Heart left ventricle (tissue), 16 donors: ENCODE data around the gene HDLBP. TPM values are rescaled to one million over a fixed set of nuclear protein-coding genes. Genes with fewer than 3 reads are reported as not detected.

Experiments used
- ATAC-seq, 4 donors: fragments of 200-7000 bp; cut with Tn5 transposase; one replicate each; pipeline ENCODE4 v1.9.1; 2020 to 2022; ENCODE audit warnings: moderate library complexity in 4 of 4, mild to moderate bottlenecking in 3 of 4, moderate number of reproducible peaks in 1 of 4
- DNase-seq, 5 donors: peaks; one replicate each; pipeline ENCODE4 v3.0.0-alpha.2; 2020
- H3K27ac ChIP-seq, 12 donors: fragments of 200-600 bp; sonication (generic) in 4 of 12; one replicate each; pipeline versions ENCODE4 v1.5.0 to v1.8.0; 2016 to 2022; ENCODE audit warnings: mild to moderate bottlenecking in 2 of 12
- H3K27me3 ChIP-seq, 9 donors: fragments of 200-600 bp; sonication (generic) in 2 of 9; one replicate each; pipeline versions ENCODE4 v1.5.1 to v1.8.0; 2016 to 2022; ENCODE audit warnings: mild to moderate bottlenecking in 3 of 9
- H3K36me3 ChIP-seq, 9 donors: fragments of 200-600 bp; sonication (generic) in 2 of 9; one replicate each; pipeline versions ENCODE4 v1.5.0 to v1.8.0; 2018 to 2022; ENCODE audit warnings: mild to moderate bottlenecking in 2 of 9
- H3K4me1 ChIP-seq, 12 donors: fragments of 200-600 bp; sonication (generic) in 4 of 12; one replicate each; pipeline versions ENCODE4 v1.5.0 to v1.8.0; 2016 to 2022; ENCODE audit warnings: mild to moderate bottlenecking in 3 of 12
- H3K4me3 ChIP-seq, 12 donors: fragments of 200-600 bp; sonication (generic) in 4 of 12; one replicate each; pipeline versions ENCODE4 v1.5.0 to v1.8.0; 2017 to 2022; ENCODE audit warnings: mild to moderate bottlenecking in 9 of 12, moderate library complexity in 4 of 12
- H3K9me3 ChIP-seq, 12 donors: fragments of 200-600 bp; sonication (generic) in 4 of 12; one replicate each; pipeline versions ENCODE4 v1.5.0 to v1.8.0; 2016 to 2022; ENCODE audit warnings: mild to moderate bottlenecking in 1 of 12
- CTCF ChIP-seq, 12 donors: fragments of 200-600 bp; sonication (generic) in 4 of 12; IDR thresholded peaks; one replicate each; pipeline versions ENCODE4 v1.5.0 to v1.8.0; 2018 to 2022; ENCODE audit warnings: antibody characterized with exemption in 12 of 12, mild to moderate bottlenecking in 5 of 12
- POLR2A ChIP-seq, 2 donors: fragments of 450-650 bp; IDR thresholded peaks; one replicate each; pipeline ENCODE4 v1.6.1; 2017; ENCODE audit warnings: antibody characterized with exemption in 2 of 2, mild to moderate bottlenecking in 2 of 2, moderate library complexity in 2 of 2
- WGBS, 4 donors: extraction: QIAGEN DNeasy Blood & Tissue Kit in 2 of 4; methylation state at CpG; one replicate each; pipeline versions ENCODE4 v1.1.5 to v1.1.7; 2013 to 2018; 5-methylcytosine and 5-hydroxymethylcytosine counted together
- intact Hi-C, 10 donors: fragments of 100-400 bp; cut with DNase I; formaldehyde crosslinking; loops; one replicate each; pipeline versions ENCODE4 v1.11.1 to v1.14.2; 2022
- polyA plus RNA-seq, 2 donors: library from polyadenylated mRNA; stranded (reverse); fragments of 200-250 nt; gene quantifications; one replicate each; pipeline ENCODE4 v1.2.3, GENCODE V29; 2013
- total RNA-seq, 9 donors: library from RNA; depleted of rRNA in 2 of 9; stranded (reverse); fragments of >200 nt in 2 of 9; fragmentation: NEBNext Ultra II Directional in 3 of 9; extraction: Animal tissue kit (Norgen Biotek cat#: 25700) in 3 of 9; gene quantifications; one replicate each; pipeline versions ENCODE4 v1.1.0 to v1.2.4, GENCODE V29; 2016 to 2023
- donor health status: ischemic (EF 13 %, LVEDD 7.1; RV severe dilation, severe dysfunction).
- donor health status: healthy with polysubstance abuse.
- donor health status: DM: no; HTN: yes; CAD: no.
- donor health status: DM: no; HTN: no; CAD: no.
- donor health status: ischemic (EF 25% LVEDD 6.9; RV normal size, moderate dysfunction).
- donor health status: ischemic (EF 25% LVEDD 5.7; RV mildly dilated, moderate dysfunction).
- donor health status: healthy.
- donor health status: DM: yes; HTN: yes; CAD: no.
- donor health status: ischemic (EF 35%, LVEDD 5.7; RV mildly dilated, moderate dysfunction).
- donor health status: nonischemic (EF 11% LVEDD 7.7; RV severe dilation, severe dysfunction).
- donor health status: DM: yes; HTN: yes; CAD: no.
- donor health status: PGD.
- donor health status: ischemic (EF 29% LVEDD 5.4; RV normal size, mild dysfunction).
- donor health status: nonischemic (EF 23%, LVEDD 6.1; RV moderate dilation, normal function).

Gene HDLBP
- total and polyA plus RNA-seq, 11 donors = 220 to 407 (median 343) TPM

GRCh38 chr2:241229563-241230401, 85.7 kb downstream of the HDLBP start:
- H3K27me3 ChIP-seq = no peaks in the 10 kb centered on the region
- intact Hi-C loops = no loop called here
- no peak for ATAC-seq
- H3K36me3 ChIP-seq = peaks cover 3 to 96% (median 92%) of the 10 kb centered on the region in 9 donors
- H3K4me3 ChIP-seq = no peak overlapping the region
- H3K9me3 ChIP-seq = no peaks in the 10 kb centered on the region
- peaks cover 0 to 30% (median under 1%) of the 10 kb centered on the region in 12 donors for H3K4me1 ChIP-seq
- peak overlapping the region in 9 of 12 donors; percentile 14 to 71 (median 46) for H3K27ac ChIP-seq
- peak in 1 of 5 donors; percentile 54 for DNase-seq
- TF ChIP-seq POLR2A (IDR thresholded peaks at IDR 0.05) = no peak
- TF ChIP-seq CTCF (IDR thresholded peaks at IDR 0.05) = no peak
- WGBS, 4 donors = 92 to 94% (median 93%) methylated on average over 28 to 29 of the region's 29 CpGs

- TF ChIP-seq CTCF (IDR thresholded peaks at IDR 0.05) (no peak), POLR2A (IDR thresholded peaks at IDR 0.05) (no peak)
- H3K27me3 ChIP-seq = no peaks in the 10 kb centered on the region
- H3K9me3 ChIP-seq = no peaks in the 10 kb centered on the region
- H3K4me3 ChIP-seq = no peak overlapping the region
- intact Hi-C loops = no loop called here
- peak; percentile 54 to 72 (median 58) for ATAC-seq
- H3K4me1 ChIP-seq = peaks cover 0 to 38% (median 9%) of the 10 kb centered on the region in 12 donors
- peaks cover 3 to 88% (median 84%) of the 10 kb centered on the region in 9 donors for H3K36me3 ChIP-seq
- WGBS, 4 donors = 56 to 66% (median 62%) methylated on average over 19 to 20 of the region's 20 CpGs
- H3K27ac ChIP-seq = peak overlapping the region in 9 of 12 donors; percentile 14 to 71 (median 46)
- peak in 3 of 5 donors; percentile 32 to 66 (median 55) for DNase-seq
Observed at GRCh38 chr2:241228860-241229516, 86.5 kb downstream of the HDLBP start.

- Histone ChIP-seq H3K9me3 (no peaks in the 10 kb centered on the region), H3K27me3 (no peaks in the 10 kb centered on the region), H3K4me1 (peaks cover 0 to 44% (median 13%) of the 10 kb centered on the region in 12 donors), H3K4me3 (no peak overlapping the region), H3K27ac (peak overlapping the region in 6 of 12 donors; percentile 14 to 71 (median 51)), H3K36me3 (peaks cover 3 to 81% (median 77%) of the 10 kb centered on the region in 9 donors)
- DNase-seq (peak in 1 of 5 donors; percentile 54), ATAC-seq (no peak)
- WGBS, 4 donors = 89 to 95% (median 92%) methylated on average over 17 to 26 of the region's 26 CpGs
- TF ChIP-seq CTCF (IDR thresholded peaks at IDR 0.05) = no peak
- TF ChIP-seq POLR2A (IDR thresholded peaks at IDR 0.05) = no peak
- intact Hi-C loops = no loop called here
Observed at GRCh38 chr2:241228081-241228859, 87.2 kb downstream of the HDLBP start.
